ENCODE results near the gene TMEM176A.

Gene TMEM176A

GRCh38 chr7:150838965-150839650 lies 38.5 kb downstream of the TMEM176A start:
- ATAC-seq: no peak
- TF ChIP-seq ESRRG (CRISPR knock-in tag; IDR thresholded peaks at IDR 0.05) (no peak), ZFP3 (CRISPR knock-in tag; IDR thresholded peaks at IDR 0.05) (no peak), ZC3H10 (CRISPR knock-in tag; IDR thresholded peaks at IDR 0.05) (no peak), ARNTL (CRISPR knock-in tag; IDR thresholded peaks at IDR 0.05; ENCODE audit: borderline replicate concordance, low read depth) (no peak), GLIS3 (CRISPR knock-in tag; IDR thresholded peaks at IDR 0.05) (no peak), ISL1 (CRISPR knock-in tag; IDR thresholded peaks at IDR 0.05) (no peak)

DNA sequence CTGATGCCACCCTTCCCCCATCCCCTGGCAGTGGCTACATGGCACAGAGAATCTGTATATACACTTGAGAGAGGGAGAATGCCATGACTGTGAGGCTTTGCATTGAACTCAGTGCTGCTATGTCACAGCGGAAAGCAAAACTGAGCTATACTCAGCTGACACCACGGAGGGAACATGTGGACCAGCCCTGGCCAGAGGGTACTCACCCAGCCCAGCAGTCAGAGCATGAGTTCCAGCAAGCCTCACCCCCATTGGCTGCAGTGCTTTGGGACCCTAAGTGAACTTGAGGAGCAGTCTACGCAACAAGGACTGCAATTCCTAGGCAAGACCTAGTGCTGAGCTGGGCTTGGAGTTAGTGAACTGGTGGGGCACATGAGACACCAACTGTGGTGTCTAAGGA lies 41.4 kb downstream of the TMEM176A start:
- ATAC-seq: no peak

GRCh38 chr7:150842716-150843115 lies 42.1 kb downstream of the TMEM176A start:
- TF ChIP-seq PPARA (CRISPR knock-in tag; IDR thresholded peaks at IDR 0.05; ENCODE audit: borderline replicate concordance): no peak
- no peak for ATAC-seq

More for the DNA sequence above, 41.4 kb downstream of the TMEM176A start:
- no peak for TF ChIP-seq CREB5 (CRISPR knock-in tag; IDR thresholded peaks at IDR 0.05; ENCODE audit: low read depth)
- TF ChIP-seq RARB (CRISPR knock-in tag; IDR thresholded peaks at IDR 0.05): no peak
- TF ChIP-seq BACH2 (CRISPR knock-in tag; IDR thresholded peaks at IDR 0.05; ENCODE audit: borderline replicate concordance): no peak
- TF ChIP-seq ISL1 (CRISPR knock-in tag; IDR thresholded peaks at IDR 0.05): no peak
- no peak for TF ChIP-seq OSR1 (CRISPR knock-in tag; IDR thresholded peaks at IDR 0.05)
- TF ChIP-seq, protein P1, sequence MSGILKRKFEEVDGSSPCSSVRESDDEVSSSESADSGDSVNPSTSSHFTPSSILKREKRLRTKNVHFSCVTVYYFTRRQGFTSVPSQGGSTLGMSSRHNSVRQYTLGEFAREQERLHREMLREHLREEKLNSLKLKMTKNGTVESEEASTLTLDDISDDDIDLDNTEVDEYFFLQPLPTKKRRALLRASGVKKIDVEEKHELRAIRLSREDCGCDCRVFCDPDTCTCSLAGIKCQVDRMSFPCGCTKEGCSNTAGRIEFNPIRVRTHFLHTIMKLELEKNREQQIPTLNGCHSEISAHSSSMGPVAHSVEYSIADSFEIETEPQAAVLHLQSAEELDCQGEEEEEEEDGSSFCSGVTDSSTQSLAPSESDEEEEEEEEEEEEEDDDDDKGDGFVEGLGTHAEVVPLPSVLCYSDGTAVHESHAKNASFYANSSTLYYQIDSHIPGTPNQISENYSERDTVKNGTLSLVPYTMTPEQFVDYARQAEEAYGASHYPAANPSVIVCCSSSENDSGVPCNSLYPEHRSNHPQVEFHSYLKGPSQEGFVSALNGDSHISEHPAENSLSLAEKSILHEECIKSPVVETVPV (CRISPR knock-in tag; IDR thresholded peaks at IDR 0.05): no peak
- TF ChIP-seq TOX (CRISPR knock-in tag; IDR thresholded peaks at IDR 0.05; ENCODE audit: borderline replicate concordance): no peak
- no peak for TF ChIP-seq ZNF565 (CRISPR knock-in tag; conservative IDR thresholded peaks at IDR 0.05; ENCODE audit: low read depth)
- no peak for TF ChIP-seq ZFP30 (CRISPR knock-in tag; IDR thresholded peaks at IDR 0.05)
- TF ChIP-seq ARNTL (CRISPR knock-in tag; IDR thresholded peaks at IDR 0.05; ENCODE audit: borderline replicate concordance, low read depth): no peak
- TF ChIP-seq GLIS3 (CRISPR knock-in tag; IDR thresholded peaks at IDR 0.05): no peak
- no peak for TF ChIP-seq ZC3H10 (CRISPR knock-in tag; IDR thresholded peaks at IDR 0.05)
- no peak for TF ChIP-seq TCF4 (CRISPR knock-in tag; IDR thresholded peaks at IDR 0.05; ENCODE audit: borderline replicate concordance)
- no peak for TF ChIP-seq ZFP3 (CRISPR knock-in tag; IDR thresholded peaks at IDR 0.05)
- TF ChIP-seq, protein P2, sequence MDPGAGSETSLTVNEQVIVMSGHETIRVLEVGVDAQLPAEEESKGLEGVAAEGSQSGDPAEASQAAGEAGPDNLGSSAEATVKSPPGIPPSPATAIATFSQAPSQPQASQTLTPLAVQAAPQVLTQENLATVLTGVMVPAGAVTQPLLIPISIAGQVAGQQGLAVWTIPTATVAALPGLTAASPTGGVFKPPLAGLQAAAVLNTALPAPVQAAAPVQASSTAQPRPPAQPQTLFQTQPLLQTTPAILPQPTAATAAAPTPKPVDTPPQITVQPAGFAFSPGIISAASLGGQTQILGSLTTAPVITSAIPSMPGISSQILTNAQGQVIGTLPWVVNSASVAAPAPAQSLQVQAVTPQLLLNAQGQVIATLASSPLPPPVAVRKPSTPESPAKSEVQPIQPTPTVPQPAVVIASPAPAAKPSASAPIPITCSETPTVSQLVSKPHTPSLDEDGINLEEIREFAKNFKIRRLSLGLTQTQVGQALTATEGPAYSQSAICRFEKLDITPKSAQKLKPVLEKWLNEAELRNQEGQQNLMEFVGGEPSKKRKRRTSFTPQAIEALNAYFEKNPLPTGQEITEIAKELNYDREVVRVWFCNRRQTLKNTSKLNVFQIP (CRISPR knock-in tag; IDR thresholded peaks at IDR 0.05; ENCODE audit: borderline replicate concordance, low read depth): no peak

- TF ChIP-seq TCF4 (CRISPR knock-in tag; IDR thresholded peaks at IDR 0.05; ENCODE audit: borderline replicate concordance) (0 out of 2 replicates have a peak, but pooled peaks have one; percentile 11), ZNF565 (CRISPR knock-in tag; conservative IDR thresholded peaks at IDR 0.05; ENCODE audit: low read depth) (no peak), ZFP30 (CRISPR knock-in tag; IDR thresholded peaks at IDR 0.05) (no peak), SNAI2 (CRISPR knock-in tag; IDR thresholded peaks at IDR 0.05) (no peak), ZNF70 (CRISPR knock-in tag; IDR thresholded peaks at IDR 0.05) (no peak), ESRRG (CRISPR knock-in tag; IDR thresholded peaks at IDR 0.05) (no peak), ZNF8 (CRISPR knock-in tag; IDR thresholded peaks at IDR 0.05) (no peak)
- peak; percentile 61 for ATAC-seq
These were observed 44.9 kb downstream of the TMEM176A start for GRCh38 chr7:150845421-150845861.

- no peak; the same call in 2 of the 3 replicates for ATAC-seq
- no peak for TF ChIP-seq OSR1 (CRISPR knock-in tag; IDR thresholded peaks at IDR 0.05)
- TF ChIP-seq BACH2 (CRISPR knock-in tag; IDR thresholded peaks at IDR 0.05; ENCODE audit: borderline replicate concordance): no peak
- TF ChIP-seq ZNF70 (CRISPR knock-in tag; IDR thresholded peaks at IDR 0.05): no peak
- TF ChIP-seq RARB (CRISPR knock-in tag; IDR thresholded peaks at IDR 0.05): no peak
- no peak for TF ChIP-seq ZFP30 (CRISPR knock-in tag; IDR thresholded peaks at IDR 0.05)
- no peak for TF ChIP-seq ZFP3 (CRISPR knock-in tag; IDR thresholded peaks at IDR 0.05)
- TF ChIP-seq SNAI2 (CRISPR knock-in tag; IDR thresholded peaks at IDR 0.05): no peak
- TF ChIP-seq ZNF8 (CRISPR knock-in tag; IDR thresholded peaks at IDR 0.05): no peak
These were observed 45.9 kb downstream of the TMEM176A start for GRCh38 chr7:150846291-150847115.

Data from SK-N-SH treated with all-trans-retinoic acid at 6 μM for 48 hours (cell line).